Astrocyte (in vitro differentiated cells and primary cell): ENCODE measurements around the gene ZEB2. TPM values are rescaled to one million over a fixed set of nuclear protein-coding genes. Genes with fewer than 3 reads are reported as not detected.

Experiments
- DNase-seq: peaks from one replicate; pipeline ENCODE4 v3.0.0-alpha.2; 2010; ENCODE audit warnings: low read depth
- FAIRE-seq: peaks from 2 replicates; lab custom pipeline; 2011; peaks lifted over from hg19 to GRCh38; lab: Jason Lieb, UNC
- H2AFZ ChIP-seq: 2 replicates; pipeline ENCODE4 v1.6.0; 2012; ENCODE audit warnings: low read depth, low read length, inconsistent platforms
- H3K27ac ChIP-seq: 2 replicates; pipeline ENCODE4 v1.5.1; 2011; ENCODE audit warnings: low read depth, low read length, inconsistent platforms
- H3K27me3 ChIP-seq: 2 replicates; pipeline ENCODE4 v1.6.0; 2011; ENCODE audit warnings: low read length, inconsistent platforms; ENCODE audit not compliant: insufficient read depth
- H3K36me3 ChIP-seq: 2 replicates; pipeline ENCODE4 v1.5.1; 2011; ENCODE audit warnings: low read length, inconsistent platforms; ENCODE audit not compliant: insufficient read depth
- H3K4me1 ChIP-seq: 2 replicates; pipeline ENCODE4 v1.5.1; 2011; ENCODE audit warnings: low read length, inconsistent platforms; ENCODE audit not compliant: insufficient read depth
- H3K4me2 ChIP-seq: 2 replicates; pipeline ENCODE4 v1.6.0; 2012; ENCODE audit warnings: low read length, inconsistent platforms
- H3K4me3 ChIP-seq: 2 replicates; pipeline ENCODE4 v1.5.1; 2011; ENCODE audit warnings: low read depth, mild to moderate bottlenecking, low read length, inconsistent platforms; ENCODE audit not compliant: insufficient read depth
- H3K79me2 ChIP-seq: 2 replicates; pipeline ENCODE4 v1.6.0; 2012; ENCODE audit warnings: mild to moderate bottlenecking, low read length, inconsistent platforms; ENCODE audit not compliant: insufficient read depth
- H3K9ac ChIP-seq: 2 replicates; pipeline ENCODE4 v1.6.0; 2012; ENCODE audit warnings: mild to moderate bottlenecking, low read length, inconsistent platforms
- H3K9me3 ChIP-seq: 2 replicates; pipeline ENCODE4 v1.5.1; 2012; ENCODE audit warnings: low read depth, mild to moderate bottlenecking, low read length, inconsistent platforms; ENCODE audit not compliant: insufficient read depth
- H4K20me1 ChIP-seq: 2 replicates; pipeline ENCODE4 v1.6.0; 2012; ENCODE audit warnings: low read length, inconsistent platforms; ENCODE audit not compliant: insufficient read depth
- H3K27ac Mint-ChIP-seq: one replicate; pipeline ENCODE4 v1.8.0; 2021; ENCODE audit warnings: mild to moderate bottlenecking, mixed read lengths; ENCODE audit not compliant: unreplicated experiment
- H3K27me3 Mint-ChIP-seq: one replicate; pipeline ENCODE4 v1.8.0; 2021; ENCODE audit warnings: low read depth, mixed read lengths; ENCODE audit not compliant: unreplicated experiment
- H3K36me3 Mint-ChIP-seq: one replicate; pipeline ENCODE4 v1.8.0; 2021; ENCODE audit warnings: low read depth, mixed read lengths; ENCODE audit not compliant: unreplicated experiment
- H3K4me1 Mint-ChIP-seq: one replicate; pipeline ENCODE4 v1.8.0; 2021; ENCODE audit warnings: low read depth, mixed read lengths; ENCODE audit not compliant: unreplicated experiment
- H3K4me3 Mint-ChIP-seq: one replicate; pipeline ENCODE4 v1.8.0; 2021; ENCODE audit warnings: mild to moderate bottlenecking, moderate library complexity, mixed read lengths; ENCODE audit not compliant: unreplicated experiment
- H3K9me3 Mint-ChIP-seq: one replicate; pipeline ENCODE4 v1.8.0; 2021; ENCODE audit warnings: mild to moderate bottlenecking, mixed read lengths; ENCODE audit not compliant: unreplicated experiment
- CTCF ChIP-seq: IDR thresholded peaks from 2 replicates; pipeline ENCODE4 v1.5.1; 2011; ENCODE audit warnings: low read depth, mild to moderate bottlenecking, inconsistent platforms, low read length, moderate library complexity; ENCODE audit not compliant: insufficient read depth
- EZH2 ChIP-seq: IDR thresholded peaks from 2 replicates; pipeline ENCODE4 v1.6.1; 2012; ENCODE audit warnings: mild to moderate bottlenecking, low read length, inconsistent platforms; ENCODE audit not compliant: insufficient read depth
- total RNA-seq: library from RNA; stranded (reverse); gene quantifications from 2 replicates; pipeline ENCODE4 v1.2.1, GENCODE V29; 2021

ZEB2 gene
- total RNA-seq, 1 donor from 2014 or later = 84.9 TPM

- no peak overlapping the region for H2AFZ ChIP-seq
- peaks cover 80% of the 10 kb centered on the region for H3K79me2 ChIP-seq
- H3K9me3 Mint-ChIP-seq = peaks cover 2% of the 10 kb centered on the region
- no peaks in the 10 kb centered on the region for H3K27me3 Mint-ChIP-seq
- no peaks in the 10 kb centered on the region for H3K27me3 ChIP-seq
- peaks cover 51% of the 10 kb centered on the region for H3K4me1 ChIP-seq
- peaks cover 4% of the 10 kb centered on the region for H3K36me3 Mint-ChIP-seq
- peak; percentile 88 for DNase-seq
- FAIRE-seq = no peak
- H3K4me2 ChIP-seq = peak overlapping the region; percentile 98
- H3K36me3 ChIP-seq = no peaks in the 10 kb centered on the region
- H3K27ac Mint-ChIP-seq = peak overlapping the region; percentile 93
- no peaks in the 10 kb centered on the region for H3K9me3 ChIP-seq
- TF ChIP-seq EZH2 (no peak), CTCF (no peak)
- H4K20me1 ChIP-seq = peaks cover 19% of the 10 kb centered on the region
- peak overlapping the region; percentile 98 for H3K9ac ChIP-seq
- H3K4me3 Mint-ChIP-seq = peak overlapping the region; percentile 93
- peak overlapping the region; percentile 99 for H3K27ac ChIP-seq
- peaks cover 59% of the 10 kb centered on the region for H3K4me1 Mint-ChIP-seq
- H3K4me3 ChIP-seq = peak overlapping the region; percentile 43
Observed at GRCh38 chr2:144513388-144514101, 6.4 kb downstream of the ZEB2 start.

GRCh38 chr2:144512891-144513351 lies 7.0 kb downstream of the ZEB2 start:
- H3K4me2 ChIP-seq = peak overlapping the region; percentile 98
- H3K36me3 ChIP-seq = no peaks in the 10 kb centered on the region
- no peak overlapping the region for H2AFZ ChIP-seq
- peak overlapping the region; percentile 93 for H3K27ac Mint-ChIP-seq
- H3K9me3 Mint-ChIP-seq = peaks cover 2% of the 10 kb centered on the region
- H4K20me1 ChIP-seq = peaks cover 19% of the 10 kb centered on the region
- H3K27me3 Mint-ChIP-seq = no peaks in the 10 kb centered on the region
- peaks cover 65% of the 10 kb centered on the region for H3K4me1 Mint-ChIP-seq
- peak overlapping the region; percentile 98 for H3K9ac ChIP-seq
- no peak for TF ChIP-seq EZH2
- TF ChIP-seq CTCF = no peak
- no peaks in the 10 kb centered on the region for H3K9me3 ChIP-seq
- DNase-seq (no peak), FAIRE-seq (no peak)
- H3K27ac ChIP-seq = peak overlapping the region; percentile 39
- peaks cover 4% of the 10 kb centered on the region for H3K36me3 Mint-ChIP-seq
- H3K4me3 ChIP-seq = no peak overlapping the region
- no peaks in the 10 kb centered on the region for H3K27me3 ChIP-seq
- peaks cover 85% of the 10 kb centered on the region for H3K79me2 ChIP-seq
- peaks cover 52% of the 10 kb centered on the region for H3K4me1 ChIP-seq
- H3K4me3 Mint-ChIP-seq = peak overlapping the region; percentile 93

- H3K27me3 ChIP-seq = no peaks in the 10 kb centered on the region
- Mint-ChIP-seq H3K36me3 (peaks cover 4% of the 10 kb centered on the region), H3K9me3 (peaks cover 2% of the 10 kb centered on the region), H3K4me3 (peak overlapping the region; percentile 93), H3K27ac (peak overlapping the region; percentile 93), H3K4me1 (peaks cover 70% of the 10 kb centered on the region), H3K27me3 (no peaks in the 10 kb centered on the region)
- H3K9ac ChIP-seq = peak overlapping the region; percentile 98
- no peak overlapping the region for H2AFZ ChIP-seq
- no peak for TF ChIP-seq EZH2
- no peak for TF ChIP-seq CTCF
- H3K9me3 ChIP-seq = no peaks in the 10 kb centered on the region
- DNase-seq (no peak), FAIRE-seq (no peak)
- H3K36me3 ChIP-seq = no peaks in the 10 kb centered on the region
- peaks cover 56% of the 10 kb centered on the region for H3K4me1 ChIP-seq
- no peak overlapping the region for H3K4me3 ChIP-seq
- H3K4me2 ChIP-seq = peak overlapping the region; percentile 98
- no peak overlapping the region for H3K27ac ChIP-seq
- peaks cover 90% of the 10 kb centered on the region for H3K79me2 ChIP-seq
- H4K20me1 ChIP-seq = peaks cover 19% of the 10 kb centered on the region
Observed at GRCh38 chr2:144512470-144512869, 7.4 kb downstream of the ZEB2 start.
